Neural progenitor cell (in vitro differentiated cells): Measurements from ENCODE around the gene DOCK3. TPM values are rescaled to one million over a fixed set of nuclear protein-coding genes. Genes with fewer than 3 reads are reported as not detected.

Source experiments
- DNase-seq: peaks from one replicate; pipeline ENCODE4 v3.0.0-alpha.2; 2016; ENCODE audit warnings: low spot score
- H2AFZ ChIP-seq: fragments of 200-600 bp; sonication (generic); replicated peaks from 2 replicates; pipeline ENCODE4 v1.6.1; 2016; ENCODE audit warnings: antibody characterized with exemption
- H3F3A ChIP-seq: fragments of 200-600 bp; sonication (generic); 2 replicates; pipeline ENCODE4 v1.6.1; 2016; ENCODE audit warnings: antibody characterized with exemption, low read depth
- H3K27ac ChIP-seq: fragments of 200-600 bp; sonication (generic); 2 replicates; pipeline ENCODE4 v1.5.1; 2016; ENCODE audit warnings: mild to moderate bottlenecking
- H3K27me3 ChIP-seq: fragments of 200-600 bp; sonication (generic); 2 replicates; pipeline ENCODE4 v1.6.1; 2016; ENCODE audit warnings: mild to moderate bottlenecking, moderate library complexity
- H3K36me3 ChIP-seq: fragments of 200-600 bp; sonication (generic); 2 replicates; pipeline ENCODE4 v1.5.1; 2016
- H3K4me1 ChIP-seq: fragments of 200-600 bp; sonication (generic); 2 replicates; pipeline ENCODE4 v1.6.1; 2016; ENCODE audit warnings: mixed run types
- H3K4me2 ChIP-seq: fragments of 200-600 bp; sonication (generic); 2 replicates; pipeline ENCODE4 v1.6.1; 2016
- H3K4me3 ChIP-seq: fragments of 200-600 bp; sonication (generic); 2 replicates; pipeline ENCODE4 v1.5.1; 2016
- H3K79me2 ChIP-seq: fragments of 200-600 bp; sonication (generic); 2 replicates; pipeline ENCODE4 v1.6.1; 2016; ENCODE audit warnings: low read depth
- H3K9ac ChIP-seq: fragments of 200-600 bp; sonication (generic); 2 replicates; pipeline ENCODE4 v1.6.1; 2016
- H3K9me3 ChIP-seq: fragments of 200-600 bp; sonication (generic); 2 replicates; pipeline ENCODE4 v1.5.1; 2016; ENCODE audit warnings: low read depth
- H4K20me1 ChIP-seq: fragments of 200-600 bp; sonication (generic); 2 replicates; pipeline ENCODE4 v1.6.1; 2016; ENCODE audit warnings: low read depth
- H3K27ac Mint-ChIP-seq: 3 replicates; pipeline ENCODE4 v1.8.0; 2021; ENCODE audit warnings: mixed read lengths
- H3K27me3 Mint-ChIP-seq: 2 replicates; pipeline ENCODE4 v1.8.0; 2022; ENCODE audit warnings: low read depth, mild to moderate bottlenecking, inconsistent platforms, moderate library complexity, mixed read lengths; ENCODE audit not compliant: insufficient read depth
- H3K36me3 Mint-ChIP-seq: 3 replicates; pipeline ENCODE4 v1.8.0; 2021; ENCODE audit warnings: mixed read lengths
- H3K4me1 Mint-ChIP-seq: 3 replicates; pipeline ENCODE4 v1.8.0; 2021; ENCODE audit warnings: mixed read lengths
- H3K4me3 Mint-ChIP-seq: 3 replicates; pipeline ENCODE4 v1.8.0; 2021; ENCODE audit warnings: mild to moderate bottlenecking, moderate library complexity, mixed read lengths
- H3K9me3 Mint-ChIP-seq: 3 replicates; pipeline ENCODE4 v1.8.0; 2020; ENCODE audit warnings: mixed read lengths
- EZH2 ChIP-seq: fragments of 200-600 bp; sonication (generic); IDR thresholded peaks from 2 replicates; pipeline ENCODE4 v1.6.1; 2017; ENCODE audit warnings: antibody characterized with exemption, mild to moderate bottlenecking, moderate library complexity
- EZH2phosphoT487 ChIP-seq: fragments of 200-600 bp; sonication (generic); IDR thresholded peaks from 2 replicates; pipeline ENCODE4 v1.6.1; 2017; ENCODE audit warnings: antibody characterized with exemption
- total RNA-seq: library from RNA; depleted of rRNA; stranded (reverse); fragments of >200 nt; gene quantifications from 2 replicates; pipeline ENCODE4 v1.2.3, GENCODE V29; 2015; ENCODE audit warnings: low replicate concordance
- TF ChIP-seq, protein P1 (sequence below): fragments of 200-600 bp; sonication (generic); IDR thresholded peaks from 2 replicates; pipeline ENCODE4 v1.5.1; 2017; ENCODE audit warnings: antibody characterized with exemption, mild to moderate bottlenecking

DOCK3 gene
- total RNA-seq, 1 donor from 2014 or later = 10.7 TPM

DNA sequence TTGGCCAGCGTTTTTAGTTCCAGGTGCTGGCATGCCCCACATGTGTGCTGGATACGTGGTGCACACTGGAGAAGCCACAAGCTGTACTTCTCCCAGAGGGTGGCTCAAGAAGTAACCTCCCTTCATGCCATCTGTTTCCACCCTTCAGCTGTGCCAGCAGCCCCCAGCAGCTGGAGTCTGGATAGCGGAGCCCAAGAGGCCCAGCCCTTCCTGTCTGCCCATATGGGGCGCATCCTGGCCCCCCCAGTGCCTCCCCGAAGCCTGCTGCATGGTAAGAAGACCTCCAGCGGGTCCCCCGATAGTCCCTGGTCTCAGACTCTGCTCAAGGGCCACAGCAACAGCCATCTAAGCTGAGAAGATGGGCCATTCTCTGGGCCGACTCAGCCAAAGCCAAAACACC is 704.6 kb downstream of the DOCK3 start:
- no peak overlapping the region for H3K27ac ChIP-seq
- no peak overlapping the region for H3K4me2 ChIP-seq
- H3K9ac ChIP-seq = no peak overlapping the region
- peaks cover 8% of the 10 kb centered on the region for H3F3A ChIP-seq
- no peaks in the 10 kb centered on the region for H4K20me1 ChIP-seq
- H3K4me1 ChIP-seq = peaks cover 9% of the 10 kb centered on the region
- peaks cover 15% of the 10 kb centered on the region for H3K79me2 ChIP-seq
- Mint-ChIP-seq H3K36me3 (peaks cover 3% of the 10 kb centered on the region), H3K27me3 (peaks cover 7% of the 10 kb centered on the region), H3K4me1 (peaks cover 9% of the 10 kb centered on the region), H3K9me3 (no peaks in the 10 kb centered on the region), H3K4me3 (no peak overlapping the region), H3K27ac (no peak overlapping the region)
- no peak for DNase-seq
- H3K27me3 ChIP-seq = no peaks in the 10 kb centered on the region
- H2AFZ ChIP-seq = no peak overlapping the region
- no peaks in the 10 kb centered on the region for H3K9me3 ChIP-seq
- H3K4me3 ChIP-seq = no peak overlapping the region
- TF ChIP-seq EZH2phosphoT487 = no peak
- no peak for TF ChIP-seq EZH2
- TF ChIP-seq, protein P1, sequence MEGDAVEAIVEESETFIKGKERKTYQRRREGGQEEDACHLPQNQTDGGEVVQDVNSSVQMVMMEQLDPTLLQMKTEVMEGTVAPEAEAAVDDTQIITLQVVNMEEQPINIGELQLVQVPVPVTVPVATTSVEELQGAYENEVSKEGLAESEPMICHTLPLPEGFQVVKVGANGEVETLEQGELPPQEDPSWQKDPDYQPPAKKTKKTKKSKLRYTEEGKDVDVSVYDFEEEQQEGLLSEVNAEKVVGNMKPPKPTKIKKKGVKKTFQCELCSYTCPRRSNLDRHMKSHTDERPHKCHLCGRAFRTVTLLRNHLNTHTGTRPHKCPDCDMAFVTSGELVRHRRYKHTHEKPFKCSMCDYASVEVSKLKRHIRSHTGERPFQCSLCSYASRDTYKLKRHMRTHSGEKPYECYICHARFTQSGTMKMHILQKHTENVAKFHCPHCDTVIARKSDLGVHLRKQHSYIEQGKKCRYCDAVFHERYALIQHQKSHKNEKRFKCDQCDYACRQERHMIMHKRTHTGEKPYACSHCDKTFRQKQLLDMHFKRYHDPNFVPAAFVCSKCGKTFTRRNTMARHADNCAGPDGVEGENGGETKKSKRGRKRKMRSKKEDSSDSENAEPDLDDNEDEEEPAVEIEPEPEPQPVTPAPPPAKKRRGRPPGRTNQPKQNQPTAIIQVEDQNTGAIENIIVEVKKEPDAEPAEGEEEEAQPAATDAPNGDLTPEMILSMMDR = no peak
- H3K36me3 ChIP-seq = no peaks in the 10 kb centered on the region

DNA sequence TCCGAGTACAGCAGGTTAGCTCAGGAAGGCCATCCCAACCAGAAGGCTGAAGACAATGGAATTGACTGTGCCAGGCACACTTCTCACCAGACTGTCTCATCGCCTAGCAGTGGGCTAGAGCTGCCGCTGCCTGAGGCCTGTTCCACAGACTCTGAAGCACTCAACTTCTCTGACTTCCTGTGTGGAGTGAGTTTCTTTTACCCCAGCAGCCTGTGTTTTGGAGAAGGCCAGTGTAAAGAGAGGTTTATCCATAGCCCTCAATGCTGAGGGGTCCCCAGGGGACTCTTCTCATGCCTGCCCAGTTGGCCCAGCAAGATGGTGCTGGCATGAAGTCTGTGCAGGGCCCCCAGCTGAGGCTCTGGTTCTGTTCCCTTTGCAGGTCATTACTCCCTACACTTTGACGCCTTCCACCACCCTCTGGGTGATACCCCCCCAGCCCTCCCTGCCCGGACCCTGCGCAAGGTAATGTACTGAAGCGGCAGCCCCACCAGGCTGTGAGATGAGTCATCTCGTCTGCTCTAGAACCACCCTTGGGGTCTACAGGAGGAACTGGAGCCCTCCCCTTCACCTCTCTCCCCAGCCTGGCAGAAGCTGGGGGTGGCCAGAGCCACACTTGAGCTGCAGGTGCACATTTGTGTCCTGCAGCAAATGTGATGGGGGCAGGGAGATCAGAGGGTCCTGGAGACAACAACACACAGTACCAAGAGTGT is 705.2 kb downstream of the DOCK3 start:
- TF ChIP-seq EZH2 (no peak), EZH2phosphoT487 (no peak)
- TF ChIP-seq, protein P1 = no peak
- peaks cover 13% of the 10 kb centered on the region for H3F3A ChIP-seq
- H3K9me3 Mint-ChIP-seq = no peaks in the 10 kb centered on the region
- no peak for DNase-seq
- H3K79me2 ChIP-seq = peaks cover 17% of the 10 kb centered on the region
- no peaks in the 10 kb centered on the region for H3K27me3 ChIP-seq
- H3K4me3 Mint-ChIP-seq = no peak overlapping the region
- peaks cover 7% of the 10 kb centered on the region for H3K27me3 Mint-ChIP-seq
- no peak overlapping the region for H2AFZ ChIP-seq
- peaks cover 9% of the 10 kb centered on the region for H3K4me1 Mint-ChIP-seq
- no peaks in the 10 kb centered on the region for H3K9me3 ChIP-seq
- H3K4me1 ChIP-seq = peaks cover 9% of the 10 kb centered on the region
- no peak overlapping the region for H3K4me3 ChIP-seq
- H3K36me3 ChIP-seq = no peaks in the 10 kb centered on the region
- H3K36me3 Mint-ChIP-seq = peaks cover 3% of the 10 kb centered on the region
- no peak overlapping the region for H3K9ac ChIP-seq
- H3K27ac Mint-ChIP-seq = no peak overlapping the region
- H3K27ac ChIP-seq = no peak overlapping the region
- H4K20me1 ChIP-seq = no peaks in the 10 kb centered on the region
- H3K4me2 ChIP-seq = no peak overlapping the region

DNA sequence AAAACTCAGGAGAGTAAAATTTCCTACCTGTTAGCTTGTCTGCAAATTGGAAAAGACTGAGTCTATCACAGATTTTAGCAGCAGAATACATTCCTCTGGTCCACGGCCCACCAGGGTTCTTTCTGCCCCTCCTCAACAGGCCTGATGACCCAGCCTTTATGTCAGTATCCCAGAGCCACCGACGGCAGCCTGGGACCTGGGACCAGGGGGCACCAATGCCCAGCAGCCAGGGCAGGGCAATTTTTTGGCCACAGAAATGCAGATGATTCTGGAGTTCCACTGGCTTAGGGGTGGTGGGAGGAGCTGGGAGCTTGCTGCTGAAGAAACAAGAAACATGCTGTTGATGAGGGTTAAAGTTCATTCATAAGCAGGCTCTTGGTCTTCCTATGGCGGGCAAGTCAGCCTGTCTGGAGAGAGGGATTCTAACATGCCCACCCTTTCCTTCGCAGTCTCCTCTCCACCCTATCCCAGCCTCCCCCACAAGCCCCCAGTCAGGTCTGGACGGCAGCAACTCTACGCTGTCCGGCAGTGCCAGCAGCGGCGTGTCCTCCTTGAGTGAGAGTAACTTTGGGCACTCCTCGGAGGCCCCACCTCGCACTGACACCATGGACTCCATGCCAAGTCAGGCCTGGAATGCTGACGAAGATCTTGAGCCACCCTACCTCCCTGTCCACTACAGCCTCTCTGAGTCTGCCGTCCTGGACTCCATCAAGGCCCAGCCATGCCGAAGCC is 706.0 kb downstream of the DOCK3 start:
- no peaks in the 10 kb centered on the region for H3K9me3 ChIP-seq
- H4K20me1 ChIP-seq = peaks cover under 1% of the 10 kb centered on the region
- H3K4me3 ChIP-seq = no peak overlapping the region
- no peaks in the 10 kb centered on the region for H3K9me3 Mint-ChIP-seq
- no peak for DNase-seq
- peaks cover 12% of the 10 kb centered on the region for H3K4me1 Mint-ChIP-seq
- H3K27ac ChIP-seq = no peak overlapping the region
- H3K27me3 Mint-ChIP-seq = peaks cover 7% of the 10 kb centered on the region
- no peak overlapping the region for H3K9ac ChIP-seq
- peaks cover 23% of the 10 kb centered on the region for H3K79me2 ChIP-seq
- no peak overlapping the region for H3K27ac Mint-ChIP-seq
- peaks cover 3% of the 10 kb centered on the region for H3K36me3 Mint-ChIP-seq
- no peaks in the 10 kb centered on the region for H3K36me3 ChIP-seq
- H3K4me1 ChIP-seq = peaks cover 9% of the 10 kb centered on the region
- H3K4me3 Mint-ChIP-seq = peak overlapping the region; percentile 8
- peaks cover 13% of the 10 kb centered on the region for H3F3A ChIP-seq
- H2AFZ ChIP-seq = no peak overlapping the region
- no peaks in the 10 kb centered on the region for H3K27me3 ChIP-seq
- TF ChIP-seq EZH2phosphoT487 (no peak), EZH2 (no peak)
- TF ChIP-seq, protein P1 = no peak
- no peak overlapping the region for H3K4me2 ChIP-seq
